ENCODE measurements around the gene APOM.

APOM gene

DNA sequence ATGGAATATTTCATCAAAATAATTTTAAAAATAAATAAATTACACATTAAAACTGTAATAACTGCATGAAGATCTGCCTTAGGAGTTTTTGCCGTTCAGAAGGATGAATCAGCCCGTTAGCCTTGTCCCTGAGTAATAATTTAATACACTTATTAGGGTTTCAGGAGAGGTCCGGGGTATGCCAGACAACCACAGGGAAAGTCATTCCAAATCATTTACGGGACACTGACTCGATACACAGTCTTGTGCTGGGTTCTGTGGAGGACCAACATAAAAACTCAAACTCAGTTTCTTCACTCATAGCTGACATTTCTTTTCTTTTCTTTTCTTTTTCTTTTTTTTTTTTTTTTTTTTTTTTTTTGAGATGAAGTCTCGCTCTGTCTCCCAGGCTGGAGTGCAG is 50.2 kb downstream of the APOM start:
- DNase-seq (ENCODE audit: low read depth), result no peak

DNA sequence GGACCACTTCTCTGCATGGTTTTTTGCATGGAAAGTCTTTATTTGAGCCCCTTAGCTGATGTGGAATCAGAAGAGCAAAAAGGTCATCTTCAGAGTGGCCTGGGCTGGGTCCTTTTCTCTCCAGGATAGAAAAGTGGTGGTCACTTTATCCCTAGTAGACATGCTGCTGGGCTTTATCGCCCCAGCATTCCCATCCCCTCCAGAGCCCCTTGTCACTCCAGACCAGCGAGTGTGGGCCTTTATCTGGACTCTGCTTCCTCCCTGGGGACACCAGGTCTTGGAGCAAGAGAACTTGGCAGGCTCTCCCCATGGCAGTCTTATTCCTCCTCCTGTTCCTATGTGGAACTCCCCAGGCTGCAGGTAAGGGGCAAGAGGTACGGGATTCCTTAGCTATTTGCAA is 50.9 kb downstream of the APOM start, which contains the start of gene LY6G6F:
LY6G6F (plus strand) TSS at position 268 of the 400 bp plus-strand sequence; CDS start at position 309, 41 bp downstream.
- DNase-seq (ENCODE audit: low read depth), result no peak

DNA sequence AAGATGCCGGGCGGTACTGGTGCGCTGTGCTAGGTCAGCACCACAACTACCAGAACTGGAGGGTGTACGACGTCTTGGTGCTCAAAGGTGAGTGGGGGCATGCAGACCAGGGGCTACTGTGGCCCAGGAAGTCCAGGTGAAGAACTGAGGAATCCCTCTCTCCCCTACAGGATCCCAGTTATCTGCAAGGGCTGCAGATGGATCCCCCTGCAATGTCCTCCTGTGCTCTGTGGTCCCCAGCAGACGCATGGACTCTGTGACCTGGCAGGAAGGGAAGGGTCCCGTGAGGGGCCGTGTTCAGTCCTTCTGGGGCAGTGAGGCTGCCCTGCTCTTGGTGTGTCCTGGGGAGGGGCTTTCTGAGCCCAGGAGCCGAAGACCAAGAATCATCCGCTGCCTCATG is 52.0 kb downstream of the APOM start:
- no peak for DNase-seq (ENCODE audit: low read depth)

Data from stimulated activated CD8-positive, alpha-beta memory T cell treated with anti-CD3 and anti-CD28 coated beads, Interleukin-7, amount 100 ng/mL, for 24 hours (primary cell).